Neuronal stem cell (in vitro differentiated cells): ENCODE results near the gene KBTBD4. TPM values are rescaled to one million over a fixed set of nuclear protein-coding genes. Genes with fewer than 3 reads are reported as not detected.

Source experiments
- small RNA-seq: library from polyadenylated mRNA; stranded (forward); fragments of <200 nt; extraction: miRNeasy Mini kit (QIAGEN cat#:217004); gene quantifications from one replicate; pipeline ENCODE3, GENCODE V24; 2013; ENCODE audit not compliant: insufficient read depth

KBTBD4 gene

Small RNA genes within 50 kb of the gene (small RNA-seq; reads per million reads assigned to genes)
- not detected for gene RN7SL652P
- not detected for gene RNU5E-10P
